ENCODE results near the gene RCVRN.

The RCVRN gene

DNA sequence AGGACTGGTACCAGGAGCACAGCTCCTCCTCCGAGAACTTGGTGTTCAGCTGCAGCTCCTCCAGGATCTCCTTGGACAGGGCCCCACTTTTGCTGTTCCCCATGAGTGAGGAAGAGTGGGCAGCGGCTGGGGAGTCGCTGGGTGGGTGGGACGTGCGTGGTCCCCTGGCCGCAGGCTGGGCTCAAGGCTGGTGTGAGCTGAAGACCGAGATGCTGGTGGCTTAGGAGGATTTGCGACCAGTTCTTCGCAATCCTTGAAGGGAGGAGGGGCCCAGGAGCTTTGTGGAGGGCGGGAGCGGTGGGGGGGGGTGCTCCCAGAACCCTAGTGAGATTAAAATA lies at the start of gene RCVRN:
Gene RCVRN (minus strand): TSS at position 194 of the 338 bp plus-strand sequence. CDS start 91 bp downstream, at position 103.
- CTCF ChIA-PET, result interaction anchor here (0.6 kb wide), 1 partner anchor 27 kb away, joined by 5 read pairs; no protein-coding TSS in a partner anchor
- TF ChIP-seq CTBP1 (IDR thresholded peaks at IDR 0.05; ENCODE audit: borderline replicate concordance) (no peak), ZNF384 (IDR thresholded peaks at IDR 0.05) (no peak), HDGF (IDR thresholded peaks at IDR 0.05; ENCODE audit: borderline replicate concordance) (no peak), LEF1 (IDR thresholded peaks at IDR 0.05; ENCODE audit: borderline replicate concordance) (no peak), FOXM1 (IDR thresholded peaks at IDR 0.05; ENCODE audit: borderline replicate concordance) (no peak), SUZ12 (IDR thresholded peaks at IDR 0.05) (no peak), TARDBP (IDR thresholded peaks at IDR 0.05) (no peak), ARNT (IDR thresholded peaks at IDR 0.05) (no peak), NFRKB (IDR thresholded peaks at IDR 0.05) (no peak), BHLHE40 (IDR thresholded peaks at IDR 0.05; ENCODE audit: borderline replicate concordance) (no peak), FOXA1 (IDR thresholded peaks at IDR 0.05) (no peak), ELF4 (IDR thresholded peaks at IDR 0.05) (no peak), L3MBTL2 (conservative IDR thresholded peaks at IDR 0.05) (no peak), FOXK2 (IDR thresholded peaks at IDR 0.05) (no peak), SP1 (IDR thresholded peaks at IDR 0.05) (no peak)
- TF ChIP-seq, protein P1, sequence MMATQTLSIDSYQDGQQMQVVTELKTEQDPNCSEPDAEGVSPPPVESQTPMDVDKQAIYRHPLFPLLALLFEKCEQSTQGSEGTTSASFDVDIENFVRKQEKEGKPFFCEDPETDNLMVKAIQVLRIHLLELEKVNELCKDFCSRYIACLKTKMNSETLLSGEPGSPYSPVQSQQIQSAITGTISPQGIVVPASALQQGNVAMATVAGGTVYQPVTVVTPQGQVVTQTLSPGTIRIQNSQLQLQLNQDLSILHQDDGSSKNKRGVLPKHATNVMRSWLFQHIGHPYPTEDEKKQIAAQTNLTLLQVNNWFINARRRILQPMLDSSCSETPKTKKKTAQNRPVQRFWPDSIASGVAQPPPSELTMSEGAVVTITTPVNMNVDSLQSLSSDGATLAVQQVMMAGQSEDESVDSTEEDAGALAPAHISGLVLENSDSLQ (IDR thresholded peaks at IDR 0.05), result no peak
- POLR2A ChIA-PET, result no interaction called here
- DNase-seq (ENCODE audit: extremely low spot score), result no peak

DNA sequence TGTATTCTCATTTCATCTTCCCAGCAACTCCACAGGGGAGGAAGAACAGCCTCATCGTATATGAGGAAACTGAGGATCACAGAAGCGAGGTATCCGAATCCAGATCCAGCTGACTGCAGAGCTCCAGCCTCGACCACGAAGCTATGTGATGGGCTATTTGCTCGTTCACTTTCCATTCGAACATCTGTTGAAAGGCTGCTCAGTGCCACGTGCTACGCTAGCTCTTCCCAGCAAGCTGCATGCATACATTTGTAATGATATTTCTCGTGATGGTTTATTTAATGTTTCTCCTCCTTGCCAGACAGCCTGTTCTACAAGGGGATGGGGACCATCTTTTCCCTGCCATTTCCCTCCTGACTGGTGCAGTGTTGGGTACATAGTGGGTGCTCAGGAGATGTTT lies 48.4 kb upstream of the RCVRN start:
- TF ChIP-seq SP1 (IDR thresholded peaks at IDR 0.05), result no peak
- TF ChIP-seq LEF1 (IDR thresholded peaks at IDR 0.05; ENCODE audit: borderline replicate concordance), result no peak
- TF ChIP-seq FOXK2 (IDR thresholded peaks at IDR 0.05), result no peak
- TF ChIP-seq SUZ12 (IDR thresholded peaks at IDR 0.05), result no peak
- TF ChIP-seq TARDBP (IDR thresholded peaks at IDR 0.05), result no peak
- no peak for TF ChIP-seq CTBP1 (IDR thresholded peaks at IDR 0.05; ENCODE audit: borderline replicate concordance)
- no peak for TF ChIP-seq NFRKB (IDR thresholded peaks at IDR 0.05)
- TF ChIP-seq BHLHE40 (IDR thresholded peaks at IDR 0.05; ENCODE audit: borderline replicate concordance), result no peak
- TF ChIP-seq HDGF (IDR thresholded peaks at IDR 0.05; ENCODE audit: borderline replicate concordance), result no peak
- no peak for TF ChIP-seq L3MBTL2 (conservative IDR thresholded peaks at IDR 0.05)
- TF ChIP-seq ZNF384 (IDR thresholded peaks at IDR 0.05), result no peak
- TF ChIP-seq ELF4 (IDR thresholded peaks at IDR 0.05), result no peak
- no peak for TF ChIP-seq FOXA1 (IDR thresholded peaks at IDR 0.05)
- TF ChIP-seq, protein P1 (IDR thresholded peaks at IDR 0.05), result no peak
- TF ChIP-seq ARNT (IDR thresholded peaks at IDR 0.05), result no peak
- TF ChIP-seq FOXM1 (IDR thresholded peaks at IDR 0.05; ENCODE audit: borderline replicate concordance), result no peak
- CTCF ChIA-PET, result no interaction called here
- no peak for DNase-seq (ENCODE audit: extremely low spot score)
- POLR2A ChIA-PET, result no interaction called here

GRCh38 chr17:9951803-9952202 lies 46.7 kb upstream of the RCVRN start:
- no peak for DNase-seq (ENCODE audit: extremely low spot score)
- TF ChIP-seq, protein P1 (IDR thresholded peaks at IDR 0.05), result no peak
- TF ChIP-seq NFRKB (IDR thresholded peaks at IDR 0.05) (no peak), CTBP1 (IDR thresholded peaks at IDR 0.05; ENCODE audit: borderline replicate concordance) (no peak), ELF4 (IDR thresholded peaks at IDR 0.05) (no peak), BHLHE40 (IDR thresholded peaks at IDR 0.05; ENCODE audit: borderline replicate concordance) (no peak), FOXM1 (IDR thresholded peaks at IDR 0.05; ENCODE audit: borderline replicate concordance) (no peak), SUZ12 (IDR thresholded peaks at IDR 0.05) (no peak), ZNF384 (IDR thresholded peaks at IDR 0.05) (no peak), LEF1 (IDR thresholded peaks at IDR 0.05; ENCODE audit: borderline replicate concordance) (no peak)
- ChIA-PET CTCF (no interaction called here), POLR2A (no interaction called here)

- no peak for DNase-seq (ENCODE audit: extremely low spot score)
- ChIA-PET POLR2A (no interaction called here), CTCF (no interaction called here)
- TF ChIP-seq BHLHE40 (IDR thresholded peaks at IDR 0.05; ENCODE audit: borderline replicate concordance), result no peak
- TF ChIP-seq SUZ12 (IDR thresholded peaks at IDR 0.05), result no peak
- TF ChIP-seq L3MBTL2 (conservative IDR thresholded peaks at IDR 0.05), result no peak
- no peak for TF ChIP-seq ZNF384 (IDR thresholded peaks at IDR 0.05)
- TF ChIP-seq ELF4 (IDR thresholded peaks at IDR 0.05), result no peak
- no peak for TF ChIP-seq NFRKB (IDR thresholded peaks at IDR 0.05)
- no peak for TF ChIP-seq FOXM1 (IDR thresholded peaks at IDR 0.05; ENCODE audit: borderline replicate concordance)
- TF ChIP-seq SP1 (IDR thresholded peaks at IDR 0.05), result no peak
- TF ChIP-seq HDGF (IDR thresholded peaks at IDR 0.05; ENCODE audit: borderline replicate concordance), result no peak
- TF ChIP-seq FOXK2 (IDR thresholded peaks at IDR 0.05), result no peak
- no peak for TF ChIP-seq LEF1 (IDR thresholded peaks at IDR 0.05; ENCODE audit: borderline replicate concordance)
- no peak for TF ChIP-seq FOXA1 (IDR thresholded peaks at IDR 0.05)
- TF ChIP-seq TARDBP (IDR thresholded peaks at IDR 0.05), result no peak
- TF ChIP-seq CTBP1 (IDR thresholded peaks at IDR 0.05; ENCODE audit: borderline replicate concordance), result no peak
- TF ChIP-seq, protein P1 (IDR thresholded peaks at IDR 0.05), result no peak
- no peak for TF ChIP-seq ARNT (IDR thresholded peaks at IDR 0.05)
These were observed 43.9 kb upstream of the RCVRN start for GRCh38 chr17:9948928-9949327.

GRCh38 chr17:9944704-9945103 lies 39.6 kb upstream of the RCVRN start:
- POLR2A ChIA-PET, result no interaction called here
- no peak for DNase-seq (ENCODE audit: extremely low spot score)
- CTCF ChIA-PET, result interaction anchor here (0.8 kb wide), 1 partner anchor 16 kb away, joined by 4 read pairs; no protein-coding TSS in a partner anchor
- TF ChIP-seq, protein P1 (IDR thresholded peaks at IDR 0.05), result no peak
- TF ChIP-seq ELF4 (IDR thresholded peaks at IDR 0.05), result no peak
- TF ChIP-seq NFRKB (IDR thresholded peaks at IDR 0.05), result no peak
- TF ChIP-seq LEF1 (IDR thresholded peaks at IDR 0.05; ENCODE audit: borderline replicate concordance), result no peak
- no peak for TF ChIP-seq HDGF (IDR thresholded peaks at IDR 0.05; ENCODE audit: borderline replicate concordance)
- no peak for TF ChIP-seq CTBP1 (IDR thresholded peaks at IDR 0.05; ENCODE audit: borderline replicate concordance)
- no peak for TF ChIP-seq ARNT (IDR thresholded peaks at IDR 0.05)
- TF ChIP-seq BHLHE40 (IDR thresholded peaks at IDR 0.05; ENCODE audit: borderline replicate concordance), result no peak
- no peak for TF ChIP-seq SP1 (IDR thresholded peaks at IDR 0.05)
- no peak for TF ChIP-seq FOXM1 (IDR thresholded peaks at IDR 0.05; ENCODE audit: borderline replicate concordance)
- no peak for TF ChIP-seq FOXA1 (IDR thresholded peaks at IDR 0.05)
- TF ChIP-seq TARDBP (IDR thresholded peaks at IDR 0.05), result no peak
- TF ChIP-seq L3MBTL2 (conservative IDR thresholded peaks at IDR 0.05), result no peak
- TF ChIP-seq SUZ12 (IDR thresholded peaks at IDR 0.05), result no peak
- TF ChIP-seq FOXK2 (IDR thresholded peaks at IDR 0.05), result no peak
